Measurements from ENCODE around the gene FUCA1. TPM values are rescaled to one million over a fixed set of nuclear protein-coding genes. Genes with fewer than 3 reads are reported as not detected.

The FUCA1 gene
- total RNA-seq, 1 experiment from 2014 or later: 14.3 TPM

- intact Hi-C loops (cut with micrococcal nuclease; ENCODE audit: unreplicated experiment): no loop called here
- H3K4me1 ChIP-seq (ENCODE audit: control insufficient read depth, insufficient read depth, low read length): 0 out of 2 replicates have a peak, but pooled peaks cover 5% of the 10 kb centered on the region
- no peaks in the 10 kb centered on the region; the same call in 1 of the 2 replicates for H3K36me3 ChIP-seq (ENCODE audit: control insufficient read depth, insufficient read depth, low read length)
- ChIA-PET CTCF (no interaction called here), POLR2A (interaction anchor here (0.6 kb wide), 1 partner anchor 19 kb away, joined by 4 read pairs; no protein-coding TSS in a partner anchor)
- H3K27me3 ChIP-seq (ENCODE audit: control insufficient read depth, insufficient read depth, low read length): no peaks in the 10 kb centered on the region
- in situ Hi-C loops (cut with HindIII; ENCODE audit: low pct_unique_long_range_greater_than_20kb, low sequenced_read_pairs): no loop called here
- TF ChIP-seq REST (IDR thresholded peaks at IDR 0.05; ENCODE audit: insufficient read depth in 1 of 2, low read depth in 2 of 2, low read length in 1 of 2) (no peak), TCF7L2 (IDR thresholded peaks at IDR 0.05; ENCODE audit: low read depth, low read length) (no peak), CTCF (IDR thresholded peaks at IDR 0.05) (no peak), SIN3A (IDR thresholded peaks at IDR 0.05; ENCODE audit: borderline replicate concordance, insufficient read depth, low read depth, low read length) (no peak), POLR2AphosphoS5 (IDR thresholded peaks at IDR 0.05; ENCODE audit: low read depth, low read length) (no peak)
- H3K27ac ChIP-seq (ENCODE audit: low read length): peak overlapping the region; percentile 91
- H3K4me3 ChIP-seq (ENCODE audit: low read depth in 2 of 2, low read length in 2 of 2): peak overlapping the region; percentile 87 to 99
- DNase-seq (ENCODE audit: low read depth, low spot score) (no peak), ATAC-seq (peak; percentile 35)
- no TSS peak for BruUV-seq (replicated peaks)
- no peaks in the 10 kb centered on the region for H3K9me3 ChIP-seq (ENCODE audit: control insufficient read depth, insufficient read depth, low read depth, low read length)
Observed at GRCh38 chr1:23825762-23826522, 42.1 kb downstream of the FUCA1 start.

- no TSS peak for BruUV-seq (replicated peaks)
- peak within 1 kb of the TSS; percentile 91 for H3K27ac ChIP-seq (ENCODE audit: low read length)
- 0 out of 2 replicates have a peak, but pooled peaks cover 5% of the 10 kb centered on the region for H3K4me1 ChIP-seq (ENCODE audit: control insufficient read depth, insufficient read depth, low read length)
- ChIA-PET CTCF (no interaction called here), POLR2A (interaction anchor here (0.6 kb wide), 1 partner anchor 19 kb away, joined by 4 read pairs; no protein-coding TSS in a partner anchor)
- intact Hi-C loops (cut with micrococcal nuclease; ENCODE audit: unreplicated experiment): no loop called here
- TF ChIP-seq CTCF (IDR thresholded peaks at IDR 0.05) (no peak), REST (IDR thresholded peaks at IDR 0.05; ENCODE audit: insufficient read depth in 1 of 2, low read depth in 2 of 2, low read length in 1 of 2) (peak in 1 of 2 experiments; percentile 54; a peak in 1 of 4 replicates), TCF7L2 (IDR thresholded peaks at IDR 0.05; ENCODE audit: low read depth, low read length) (no peak), SIN3A (IDR thresholded peaks at IDR 0.05; ENCODE audit: borderline replicate concordance, insufficient read depth, low read depth, low read length) (peak; percentile 32; the same call in 1 of the 2 replicates), POLR2AphosphoS5 (IDR thresholded peaks at IDR 0.05; ENCODE audit: low read depth, low read length) (peak; percentile 92)
- no peaks in the 10 kb centered on the region for H3K27me3 ChIP-seq (ENCODE audit: control insufficient read depth, insufficient read depth, low read length)
- in situ Hi-C loops (cut with HindIII; ENCODE audit: low pct_unique_long_range_greater_than_20kb, low sequenced_read_pairs): no loop called here
- peak; percentile 98 for ATAC-seq
- peak within 1 kb of the TSS; percentile 87 to 99 for H3K4me3 ChIP-seq (ENCODE audit: low read depth in 2 of 2, low read length in 2 of 2)
- no peaks in the 10 kb centered on the region; the same call in 1 of the 2 replicates for H3K36me3 ChIP-seq (ENCODE audit: control insufficient read depth, insufficient read depth, low read length)
- H3K9me3 ChIP-seq (ENCODE audit: control insufficient read depth, insufficient read depth, low read depth, low read length): no peaks in the 10 kb centered on the region
- no peak for DNase-seq (ENCODE audit: low read depth, low spot score)
Observed at GRCh38 chr1:23825076-23825761, 42.9 kb downstream of the FUCA1 start, which contains the start of gene HMGCL. Gene HMGCL, minus strand, starts transcription at chr1:23825429. Its CDS starts 14 bp downstream, at chr1:23825415.
